HG03108 (cell line): ENCODE data around the gene IQSEC2.
A peak's percentile ranks its signal among the peaks of the same experiment; 100 is the strongest.

Experiments used
- ATAC-seq: cut with Tn5 transposase; IDR thresholded peaks from one replicate; pipeline ENCODE4 v1.9.1; 2021; ENCODE audit warnings: moderate library complexity; ENCODE audit not compliant: unreplicated experiment

The IQSEC2 gene

DNA sequence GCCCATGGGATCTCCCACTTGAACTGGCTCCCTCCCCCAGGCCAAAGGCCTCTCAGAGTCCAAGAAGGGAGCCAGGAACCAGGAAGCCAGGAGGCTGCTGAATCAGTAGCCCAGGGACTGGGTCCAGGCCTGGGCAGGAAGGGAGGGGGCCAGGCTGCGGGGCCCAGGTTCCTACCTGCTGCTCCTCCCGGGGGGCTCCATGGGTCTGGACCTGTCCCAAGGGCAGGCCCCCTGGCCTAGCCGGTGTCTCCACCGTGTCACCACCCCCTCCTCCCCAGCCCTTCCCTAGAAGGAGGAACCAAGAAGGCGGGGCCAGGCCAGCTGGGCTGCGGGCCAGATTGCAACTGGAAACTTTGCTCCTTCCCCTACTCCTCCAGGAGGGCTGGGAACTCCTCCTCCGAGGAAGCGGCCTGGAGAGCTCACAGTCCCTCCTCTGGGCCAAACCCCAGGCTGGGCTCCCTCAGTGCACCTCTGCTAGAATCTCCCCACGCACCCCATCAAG is at the start of gene IQSEC2:
Gene IQSEC2 (minus strand): TSS at position 264 of the 502 bp plus-strand sequence.
- ATAC-seq, result no peak

DNA sequence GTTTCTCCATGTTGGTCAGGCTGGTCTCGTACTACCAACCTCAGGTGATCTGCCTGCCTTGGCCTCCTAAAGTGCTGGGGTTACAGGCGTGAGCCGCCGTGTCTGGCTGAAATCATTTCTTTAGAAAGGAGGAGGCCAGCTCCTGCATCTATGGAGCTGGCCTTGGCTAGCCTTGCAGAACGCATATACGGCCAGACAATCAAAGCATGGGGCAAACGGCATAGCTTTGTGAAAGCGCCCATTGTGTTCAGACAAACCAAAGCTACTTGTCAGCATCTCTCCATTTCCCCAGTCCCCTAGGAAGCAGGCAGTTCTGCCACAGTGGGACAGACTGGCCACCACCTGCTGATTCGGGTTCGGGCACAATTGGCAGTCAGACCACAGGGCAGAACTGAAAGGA is 48.9 kb upstream of the IQSEC2 start:
- ATAC-seq, result no peak

DNA sequence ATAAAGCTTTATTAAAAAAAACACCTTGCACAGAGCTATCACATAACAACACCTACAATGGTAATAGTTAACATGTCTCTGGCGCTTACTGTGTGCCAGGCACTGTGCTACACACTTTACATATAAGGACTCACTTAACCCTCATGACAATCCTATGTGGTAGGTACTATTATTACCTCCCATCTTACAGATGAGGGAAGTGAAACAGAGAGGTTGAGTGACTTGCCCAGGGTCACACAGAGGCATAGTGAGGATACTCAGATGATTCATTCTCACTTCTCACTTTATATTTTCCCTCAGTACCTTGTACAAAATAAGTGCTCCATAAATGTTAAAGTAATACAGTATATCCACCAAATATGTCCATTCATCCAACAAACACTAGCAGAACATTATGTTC is 43.4 kb upstream of the IQSEC2 start:
- no peak for ATAC-seq

DNA sequence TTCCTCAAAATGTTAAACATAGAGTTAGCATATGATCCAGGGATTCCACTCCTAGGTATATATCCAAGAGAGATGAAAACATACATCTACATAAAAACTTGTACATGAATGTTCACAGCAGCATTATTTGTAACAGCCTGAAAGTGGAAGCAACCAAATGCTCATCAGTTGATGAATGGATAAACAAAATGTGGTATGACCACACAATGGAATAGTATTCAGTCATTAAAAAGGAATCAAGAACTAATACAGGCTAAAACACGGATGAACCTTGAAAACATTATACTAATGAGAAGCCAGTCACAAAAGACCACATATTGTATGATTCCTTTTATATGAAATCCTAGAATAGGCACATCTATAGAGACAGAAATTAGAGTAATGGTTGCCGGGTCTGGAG is 42.7 kb upstream of the IQSEC2 start:
- no peak for ATAC-seq

DNA sequence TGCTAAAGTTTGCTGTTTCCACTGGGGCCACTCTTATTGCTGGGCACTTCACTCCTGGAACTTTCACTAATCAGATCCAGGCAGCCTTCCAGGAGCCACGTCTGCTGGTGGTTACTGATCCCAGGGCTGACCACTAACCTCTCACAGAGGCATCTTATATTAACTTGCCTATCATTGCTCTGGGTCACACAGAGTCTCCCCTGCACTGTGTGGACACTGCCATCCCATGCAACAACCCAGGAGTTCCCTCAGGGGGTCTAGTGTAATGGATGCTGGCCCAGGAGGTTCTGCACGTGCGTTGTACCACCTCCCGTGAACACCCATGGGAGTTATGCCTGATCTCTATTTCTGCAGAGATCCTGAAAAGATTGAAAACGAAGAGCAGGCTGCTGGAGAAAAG is 41.8 kb upstream of the IQSEC2 start:
- no peak for ATAC-seq

DNA sequence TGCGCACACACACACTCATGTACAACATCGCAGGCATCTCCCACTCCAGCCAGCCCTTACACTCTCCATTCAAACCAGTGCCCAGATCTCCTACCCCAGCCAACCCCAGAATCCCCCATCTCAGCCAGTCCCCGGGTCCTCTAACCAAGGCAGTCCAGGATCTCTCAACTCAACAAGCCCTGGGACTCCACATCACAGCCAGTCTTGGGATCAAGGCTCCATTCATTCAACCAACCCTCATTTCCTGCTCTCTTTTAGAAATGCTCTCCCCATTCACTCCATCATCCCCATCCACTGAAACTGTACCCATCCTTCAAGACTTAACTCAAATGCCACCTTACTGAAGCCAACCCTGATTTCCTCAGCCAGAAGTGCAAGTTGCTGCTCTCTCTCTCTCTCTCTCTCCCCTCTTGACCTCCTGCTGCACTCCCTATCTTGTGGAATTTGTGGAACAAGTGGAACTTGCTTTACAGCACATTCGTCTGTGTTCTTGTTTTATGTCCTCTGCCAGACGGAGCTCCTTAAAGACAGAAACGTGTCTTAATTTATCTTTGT is 40.6 kb upstream of the IQSEC2 start:
- ATAC-seq, result no peak

DNA sequence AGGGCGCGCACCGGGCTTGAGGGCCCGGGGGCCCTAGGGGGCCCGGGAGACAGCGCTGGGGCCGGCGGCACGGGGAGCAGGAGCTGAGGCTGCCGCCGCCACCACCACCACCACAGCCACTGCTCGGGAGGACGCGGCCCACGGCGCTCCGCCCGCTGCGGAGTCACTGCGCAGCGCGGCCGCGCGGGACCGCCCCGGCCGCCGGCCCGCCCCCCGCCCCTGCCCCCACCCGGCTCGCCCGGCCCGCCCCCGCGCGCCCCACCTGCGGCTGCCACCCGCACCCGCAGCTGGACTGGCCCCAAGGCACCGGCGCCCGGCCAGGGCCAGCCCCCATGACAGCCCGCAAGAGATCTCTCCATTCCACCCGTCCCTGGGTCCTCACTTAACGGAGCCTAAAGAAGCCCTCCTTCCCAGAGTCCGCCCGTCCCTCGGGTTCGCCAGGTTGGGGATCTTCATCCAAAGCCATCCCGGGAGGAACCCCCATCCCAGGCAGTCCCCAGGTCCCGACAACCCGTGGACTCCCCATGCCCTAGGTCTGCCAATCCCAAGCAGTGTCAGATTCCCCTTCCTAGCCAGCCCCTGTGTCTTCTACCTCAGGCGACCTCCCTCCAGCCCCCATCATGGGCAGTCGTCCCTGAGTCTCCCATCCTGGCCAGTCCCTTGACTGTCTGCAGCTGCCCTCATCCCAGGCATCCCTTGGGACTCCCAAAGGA is 40.0 kb upstream of the IQSEC2 start:
- ATAC-seq, result no peak

DNA sequence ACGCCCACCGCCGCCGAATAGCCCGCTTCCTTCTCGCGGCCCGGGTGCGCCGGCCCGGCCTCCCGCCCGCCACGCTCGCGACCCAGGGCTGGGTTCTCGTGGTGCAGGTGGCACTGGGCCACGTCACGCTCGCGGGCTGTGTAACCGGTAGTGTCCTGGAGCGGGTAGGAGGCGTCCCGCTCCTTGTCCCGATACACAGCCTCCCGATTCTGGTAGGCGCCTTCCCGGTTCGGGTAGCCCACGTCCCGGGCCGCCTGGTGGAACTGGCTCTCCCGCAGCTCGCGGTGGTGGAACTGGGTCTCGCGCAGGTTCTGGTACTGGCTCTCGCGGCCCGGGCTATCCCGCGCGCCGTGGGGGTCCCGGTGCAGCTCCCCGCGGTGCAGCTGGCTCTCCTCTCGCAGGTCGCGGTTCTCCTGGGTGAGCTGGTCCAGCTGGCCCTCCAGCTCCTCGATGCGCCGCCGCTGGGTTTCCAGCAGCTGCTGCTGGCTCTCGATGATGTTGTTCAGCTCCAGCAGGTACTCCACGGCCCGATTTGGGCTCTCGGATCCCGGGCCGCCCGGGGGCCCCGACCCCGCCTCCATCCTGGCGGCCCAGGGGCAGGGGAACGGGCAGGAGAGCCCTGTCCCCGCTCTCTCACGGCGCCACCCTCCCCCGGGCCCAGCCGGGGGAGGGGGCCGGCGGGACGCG is 39.3 kb upstream of the IQSEC2 start:
- no peak for ATAC-seq

DNA sequence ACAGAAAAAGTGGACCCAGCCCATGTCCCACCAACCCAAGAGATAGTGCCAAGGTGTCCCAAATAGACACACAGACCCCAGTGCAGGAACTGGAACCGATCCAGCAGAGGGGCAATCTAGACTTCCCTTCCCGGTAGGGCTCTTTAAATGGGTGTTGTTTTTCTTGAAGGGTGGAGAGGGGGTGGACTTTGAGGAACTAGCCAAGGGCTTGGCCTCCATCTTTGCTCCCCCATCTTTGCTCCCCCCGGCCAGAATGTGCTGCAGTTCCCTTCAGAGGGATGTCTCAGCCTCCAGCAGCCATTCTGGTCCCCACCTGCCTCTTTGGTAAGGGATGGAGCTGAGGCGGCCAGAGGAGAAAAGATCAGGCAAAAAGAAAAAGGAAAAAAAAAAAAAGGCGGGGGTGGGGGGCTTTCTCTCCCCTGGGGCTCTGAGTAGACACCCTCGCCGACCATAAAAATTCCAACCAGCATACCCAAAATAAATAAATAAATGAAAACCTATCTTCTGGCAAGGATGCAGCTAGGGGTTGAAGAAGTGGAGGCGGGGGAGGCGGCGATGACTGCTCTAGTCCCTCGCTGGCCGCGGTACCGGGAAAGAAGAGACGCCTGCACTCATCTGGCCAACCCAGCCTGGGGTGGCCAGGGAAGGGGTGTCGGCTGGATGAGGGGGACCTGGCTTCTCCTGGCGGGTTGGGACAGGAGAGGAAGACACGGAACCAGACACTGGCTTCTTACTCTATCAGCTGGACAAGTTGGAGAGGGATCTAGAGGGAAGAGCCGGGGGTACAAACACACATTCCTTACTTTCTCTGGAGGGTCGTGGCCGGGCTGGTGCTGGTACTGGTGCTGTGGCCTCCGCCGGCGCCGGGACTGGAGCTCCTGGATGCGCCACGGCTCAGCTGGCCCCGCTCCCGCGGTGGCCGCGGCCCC is 38.5 kb upstream of the IQSEC2 start:
- no peak for ATAC-seq

DNA sequence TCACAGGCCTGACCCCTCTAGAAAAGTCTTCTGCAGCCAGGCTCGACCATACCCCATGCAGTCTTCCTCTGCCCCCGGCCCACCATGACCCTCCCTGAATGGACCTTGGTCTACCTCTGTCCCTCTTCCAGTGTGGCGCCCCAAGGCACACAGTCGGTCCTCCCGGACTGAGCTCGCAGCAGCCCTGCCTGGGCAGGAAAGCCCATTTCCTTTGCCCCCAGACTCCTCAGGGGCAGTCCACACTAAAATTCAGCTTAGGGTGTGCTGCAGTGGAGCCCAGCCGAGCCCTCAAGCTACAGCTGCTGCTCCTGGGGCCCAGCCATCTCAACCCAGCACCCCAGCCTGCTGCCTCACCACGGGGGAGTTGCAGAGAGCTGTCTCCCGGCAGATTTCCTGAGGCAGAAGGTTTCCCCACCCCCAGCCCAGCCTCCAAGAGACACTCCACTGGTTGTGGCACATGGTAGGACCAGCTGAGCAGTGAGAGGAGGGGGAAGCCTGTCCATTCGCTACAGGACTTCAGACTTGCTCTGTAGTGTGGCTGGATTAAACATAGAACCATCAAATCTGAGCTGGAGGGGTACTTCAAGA is 37.5 kb upstream of the IQSEC2 start:
- no peak for ATAC-seq

DNA sequence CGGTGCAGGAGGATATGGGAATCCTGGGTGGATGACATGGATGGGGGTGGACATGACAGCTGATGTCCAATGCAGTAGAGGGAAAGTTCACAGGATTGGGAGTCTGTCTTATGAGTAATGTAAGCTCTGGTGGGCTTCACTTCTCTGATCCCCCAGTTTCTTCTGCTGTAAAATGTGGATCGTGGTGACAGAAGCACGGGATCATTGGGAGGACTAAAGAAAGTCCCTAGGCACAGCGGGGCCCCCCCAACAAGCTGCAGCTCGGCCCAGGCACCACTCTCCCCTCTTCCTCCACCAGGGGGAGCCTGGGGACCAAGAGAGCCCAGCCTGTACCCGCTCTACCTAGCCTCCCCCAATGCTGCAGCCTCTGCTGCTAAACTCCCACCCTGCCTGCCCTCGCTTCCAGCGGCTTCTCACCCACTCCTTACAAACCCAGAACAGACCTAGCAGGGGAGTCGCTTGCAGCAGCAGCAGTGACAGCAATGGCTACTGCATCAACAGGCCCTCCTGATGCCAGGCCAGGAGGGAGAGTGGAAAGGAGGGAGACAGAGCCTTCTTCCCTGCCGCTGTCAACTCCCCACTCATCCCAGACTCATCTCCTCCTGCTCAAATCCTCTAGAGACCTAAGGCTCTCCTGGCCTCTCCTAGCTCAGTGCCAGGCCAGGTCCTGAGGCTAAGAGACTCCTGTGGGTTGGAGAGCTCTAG is 36.1 kb upstream of the IQSEC2 start:
- peak; percentile 49 for ATAC-seq

DNA sequence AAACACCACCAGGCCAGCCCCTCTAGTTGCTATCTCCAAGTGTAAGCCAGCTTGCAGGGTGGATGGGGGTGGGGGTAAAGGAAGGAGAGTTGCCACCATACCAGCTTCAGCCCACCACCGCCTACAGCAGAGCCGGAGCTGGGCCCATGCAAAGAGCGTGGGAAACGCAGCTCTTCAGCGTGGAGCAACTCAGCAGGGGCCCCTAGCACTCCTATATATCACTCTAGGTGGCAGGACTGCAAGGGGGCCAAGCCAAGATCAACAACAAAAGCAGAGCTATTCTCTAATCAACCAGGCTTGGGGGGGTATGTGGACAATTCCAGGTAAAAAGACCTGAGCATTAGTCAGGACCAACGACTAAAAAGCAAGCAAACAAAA is 35.5 kb upstream of the IQSEC2 start:
- ATAC-seq, result no peak

DNA sequence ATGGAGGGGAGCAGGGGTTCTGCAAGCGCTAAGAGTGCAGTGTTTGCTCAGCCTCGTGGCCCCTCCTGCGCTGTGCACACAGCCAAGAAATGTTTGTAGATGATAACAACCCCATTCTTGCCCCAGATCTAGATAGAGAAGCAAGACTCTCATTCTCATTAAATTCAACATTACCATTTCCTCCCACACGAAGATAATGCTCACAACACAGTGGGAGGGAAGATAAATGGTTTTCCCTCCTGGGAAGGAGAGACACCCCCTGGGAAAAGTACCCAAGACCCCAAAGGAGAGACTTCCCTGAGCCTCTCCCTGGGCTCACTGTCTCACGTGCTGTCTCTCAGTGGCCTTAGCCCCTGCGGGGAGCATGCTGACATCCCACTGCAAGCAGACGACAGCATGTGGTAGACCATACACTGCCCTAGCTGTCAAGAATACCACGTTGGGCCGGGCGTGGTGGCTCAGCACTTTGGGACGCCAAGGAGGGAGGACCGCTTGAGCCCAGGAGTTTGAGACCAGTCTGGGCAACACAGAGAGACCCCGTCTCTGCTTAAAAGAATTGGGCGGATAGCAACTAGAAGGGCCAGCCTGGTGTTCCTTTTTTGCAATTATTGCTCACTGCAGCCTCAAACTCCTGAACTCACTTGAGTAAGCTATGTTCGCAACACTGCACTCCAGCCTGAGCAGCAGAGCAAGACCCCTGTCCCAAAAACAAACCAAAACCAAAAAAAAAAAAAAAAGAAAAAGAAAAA is 34.9 kb upstream of the IQSEC2 start:
- ATAC-seq, result no peak

DNA sequence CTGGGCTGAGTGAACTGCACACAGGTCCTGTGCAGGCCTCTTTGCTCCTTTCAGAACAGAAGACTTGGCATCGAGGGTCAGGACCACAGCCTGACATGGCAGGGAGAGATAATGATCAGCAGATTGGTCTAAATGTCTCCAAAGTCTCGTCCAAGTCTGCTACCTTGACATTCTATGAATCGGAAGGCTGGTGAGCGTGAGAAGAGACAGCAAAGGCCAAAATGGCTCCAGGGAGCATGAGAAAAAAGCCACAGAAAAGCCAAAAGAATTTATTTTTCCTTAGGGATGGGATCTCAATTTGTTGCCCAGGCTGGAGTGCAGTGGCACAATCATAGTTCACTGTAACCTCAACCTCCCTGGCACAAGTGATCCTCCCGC is 32.3 kb upstream of the IQSEC2 start:
- no peak for ATAC-seq

DNA sequence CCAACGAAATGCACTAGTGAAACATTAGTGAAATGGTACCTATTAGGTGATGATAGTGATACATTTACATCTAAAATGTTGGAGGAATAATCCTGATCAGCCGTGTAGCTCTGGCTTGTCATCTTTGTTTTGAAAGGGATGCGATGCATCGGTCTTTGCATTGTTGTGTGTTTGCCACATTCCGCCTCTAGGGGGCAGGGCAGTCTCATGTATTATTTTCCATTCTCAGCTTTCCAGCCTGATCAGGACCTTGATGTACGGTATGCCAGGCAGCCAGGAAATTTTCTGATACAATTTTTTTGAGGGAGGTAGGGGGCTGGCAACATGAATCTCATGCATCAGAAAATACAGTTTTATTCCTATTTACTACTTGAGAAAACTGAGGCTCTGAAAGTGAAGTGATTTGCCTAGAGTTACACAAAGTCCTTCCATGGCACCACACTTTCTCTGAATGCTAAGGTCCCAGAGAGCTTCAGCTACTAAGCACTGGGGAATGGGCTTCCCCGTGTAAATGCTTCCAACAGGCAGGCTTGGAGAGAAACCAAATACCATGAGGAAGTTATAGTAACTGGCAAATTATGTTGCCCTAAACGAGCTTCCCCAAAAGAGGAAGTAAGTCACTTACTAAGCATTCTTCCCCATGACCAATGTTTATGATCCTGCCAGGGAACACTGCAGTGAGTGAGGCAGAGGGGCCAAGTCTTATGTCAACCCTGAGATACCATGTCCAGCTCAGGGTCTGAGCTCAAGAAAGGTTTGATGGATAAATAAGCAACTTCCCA is 31.8 kb upstream of the IQSEC2 start:
- peak; percentile 57 for ATAC-seq

DNA sequence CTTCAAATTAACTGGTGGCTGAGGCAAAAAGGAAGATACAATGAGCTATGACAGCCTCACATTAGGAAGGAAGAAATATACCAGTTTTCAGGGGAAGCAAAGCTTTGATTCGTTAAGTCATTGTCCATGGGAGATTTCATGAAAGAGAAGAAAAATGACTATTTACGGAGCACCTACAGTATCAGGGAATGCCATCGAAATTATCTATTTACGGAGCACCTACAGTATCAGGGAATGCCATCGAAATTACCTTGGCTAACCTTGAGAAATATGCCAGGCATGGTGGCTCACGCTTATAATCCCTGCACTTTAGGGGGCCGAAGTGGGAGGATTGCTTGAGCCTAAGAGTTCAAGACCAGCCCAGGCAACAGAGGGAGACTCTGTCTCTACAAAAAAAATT is 28.5 kb upstream of the IQSEC2 start:
- ATAC-seq, result no peak

DNA sequence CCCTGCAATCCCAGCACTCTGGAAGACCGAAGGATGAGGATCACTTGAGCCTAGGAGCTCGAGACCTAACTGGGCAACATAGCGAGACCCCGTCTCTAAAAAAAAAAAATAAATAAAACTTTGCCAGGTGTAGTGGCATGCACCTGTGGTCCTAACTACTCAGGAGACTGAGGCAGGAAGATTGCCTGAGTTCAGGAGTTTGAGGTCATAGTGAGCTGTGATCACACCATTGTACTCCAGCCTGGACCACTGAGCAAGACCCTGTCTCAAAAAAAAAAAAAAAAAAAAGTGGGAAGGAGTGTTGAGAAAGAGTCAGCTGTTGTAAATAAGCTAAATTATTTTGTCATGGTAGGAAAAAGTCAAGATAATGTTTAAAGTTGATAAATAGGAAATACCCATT is 27.5 kb upstream of the IQSEC2 start:
- no peak for ATAC-seq

DNA sequence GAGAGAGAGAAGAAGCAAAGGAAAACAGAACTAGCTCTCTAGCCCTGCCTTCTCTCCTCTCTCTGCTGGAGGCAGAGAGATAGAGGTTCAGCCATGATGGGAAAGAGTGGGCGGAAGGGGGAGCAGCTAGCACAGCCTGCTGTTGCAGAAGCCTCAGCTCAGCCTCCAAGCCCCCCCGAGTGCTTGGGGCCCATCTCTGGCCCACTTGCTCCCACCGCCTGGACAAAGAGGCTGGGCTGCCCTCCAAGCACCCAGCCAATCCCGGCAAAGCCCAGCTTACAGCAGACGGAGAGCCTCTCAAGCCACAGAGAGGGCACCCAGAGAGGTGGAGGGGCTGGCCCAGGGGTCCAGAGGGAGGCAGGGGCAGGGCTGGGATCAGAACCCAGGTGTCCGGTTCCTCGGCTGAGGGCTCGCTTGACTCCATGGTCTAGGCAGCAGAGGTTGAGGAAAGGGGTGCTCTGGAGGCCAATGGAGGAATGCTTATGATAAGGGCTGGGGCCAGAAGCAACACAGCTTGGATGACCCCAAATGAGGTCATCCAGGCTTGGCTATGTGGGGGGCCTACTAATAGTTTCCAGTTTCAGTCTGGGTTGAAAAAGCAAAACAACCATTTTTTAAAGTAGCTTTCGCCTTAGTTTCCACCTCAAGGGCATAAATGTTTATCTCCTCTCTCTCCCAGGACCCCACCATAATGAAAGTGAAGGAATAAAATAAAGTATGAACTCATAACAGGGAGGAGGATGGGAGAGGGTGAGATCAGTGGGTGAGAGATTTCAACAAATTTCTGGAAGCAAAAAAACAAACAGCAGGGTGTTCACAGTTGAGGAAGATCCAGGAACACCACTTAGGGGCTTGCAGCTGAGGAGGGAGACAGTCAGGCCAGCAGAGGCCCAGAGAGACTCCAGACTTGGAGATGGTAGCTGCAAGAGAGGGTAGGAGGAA is 24.9 kb upstream of the IQSEC2 start:
- no peak for ATAC-seq
